Loucy (cell line): ENCODE results near the gene ZNF689.

Source experiments
- H2AFZ ChIP-seq: fragments of 200-600 bp; sonication (generic); 2 replicates; pipeline ENCODE4 v1.6.0; 2016; ENCODE audit warnings: antibody characterized with exemption, mild to moderate bottlenecking, low read length, moderate library complexity
- H3F3A ChIP-seq: fragments of 200-600 bp; 2 replicates; pipeline ENCODE4 v1.6.0; 2016; ENCODE audit warnings: antibody characterized with exemption, low read depth, mild to moderate bottlenecking
- H3K27me3 ChIP-seq: fragments of 200-600 bp; sonication (generic); 2 replicates; pipeline ENCODE4 v1.6.1; 2014; ENCODE audit warnings: low read length, mild to moderate bottlenecking; ENCODE audit not compliant: insufficient read depth, poor library complexity, severe bottlenecking
- H3K36me3 ChIP-seq: fragments of 200-600 bp; sonication (generic); 2 replicates; pipeline ENCODE4 v1.6.1; 2016; ENCODE audit warnings: low read length; ENCODE audit not compliant: insufficient read depth
- H3K4me1 ChIP-seq: fragments of 200-600 bp; sonication (generic); 2 replicates; pipeline ENCODE4 v1.5.1; 2014; ENCODE audit warnings: low read length, mild to moderate bottlenecking; ENCODE audit not compliant: insufficient read depth, poor library complexity, severe bottlenecking
- H3K4me2 ChIP-seq: fragments of 200-600 bp; sonication (generic); 2 replicates; pipeline ENCODE4 v1.6.0; 2014; ENCODE audit warnings: antibody characterized with exemption, low read length, low read depth, mild to moderate bottlenecking; ENCODE audit not compliant: poor library complexity, severe bottlenecking
- H3K4me3 ChIP-seq: fragments of 200-600 bp; sonication (generic); 2 replicates; pipeline ENCODE4 v1.5.1; 2014; ENCODE audit warnings: low read length, mild to moderate bottlenecking, mixed read lengths; ENCODE audit not compliant: poor library complexity, severe bottlenecking
- H3K79me2 ChIP-seq: fragments of 200-600 bp; sonication (generic); 2 replicates; pipeline ENCODE4 v1.6.1; 2014; ENCODE audit warnings: low read length; ENCODE audit not compliant: insufficient read depth
- H3K9ac ChIP-seq: fragments of 200-600 bp; sonication (generic); 2 replicates; pipeline ENCODE4 v1.6.0; 2014; ENCODE audit warnings: mild to moderate bottlenecking, low read depth, low read length, moderate library complexity; ENCODE audit not compliant: poor library complexity, severe bottlenecking
- H3K9me2 ChIP-seq: fragments of 200-600 bp; sonication (generic); replicated peaks from 2 replicates; pipeline ENCODE4 v1.6.1; 2016; ENCODE audit warnings: low read depth, low read length, mixed read lengths
- H3K9me3 ChIP-seq: fragments of 200-600 bp; sonication (generic); 2 replicates; pipeline ENCODE4 v1.6.1; 2014; ENCODE audit warnings: mild to moderate bottlenecking, antibody characterized with exemption, low read length, low read depth; ENCODE audit not compliant: insufficient read depth
- H4K20me1 ChIP-seq: fragments of 200-600 bp; sonication (generic); 2 replicates; pipeline ENCODE4 v1.6.0; 2014; ENCODE audit warnings: antibody characterized with exemption, low read length, mild to moderate bottlenecking; ENCODE audit not compliant: insufficient read depth, poor library complexity, severe bottlenecking
- CTCF ChIP-seq: fragments of 200-600 bp; sonication (generic); conservative IDR thresholded peaks from 2 replicates; pipeline ENCODE4 v1.5.1; 2014; ENCODE audit warnings: mild to moderate bottlenecking, antibody characterized with exemption, low read length
- EZH2phosphoT487 ChIP-seq: fragments of 200-600 bp; IDR thresholded peaks from 2 replicates; pipeline ENCODE4 v1.6.1; 2018; ENCODE audit warnings: antibody characterized with exemption, mild to moderate bottlenecking, moderate library complexity, borderline replicate concordance

ZNF689 gene

GRCh38 chr16:30582611-30583340, 27.4 kb downstream of the ZNF689 start:
- Histone ChIP-seq H3K4me3 (no peak overlapping the region), H3K9me2 (no peaks in the 10 kb centered on the region), H3K4me1 (peaks cover 28% of the 10 kb centered on the region), H2AFZ (no peak overlapping the region), H3K79me2 (peaks cover 66% of the 10 kb centered on the region), H3K4me2 (peak overlapping the region; percentile 42), H4K20me1 (peaks cover 4% of the 10 kb centered on the region), H3K27me3 (peaks cover 3% of the 10 kb centered on the region), H3K9ac (no peak overlapping the region), H3K36me3 (no peaks in the 10 kb centered on the region), H3F3A (no peaks in the 10 kb centered on the region), H3K9me3 (no peaks in the 10 kb centered on the region)
- TF ChIP-seq CTCF (no peak), EZH2phosphoT487 (no peak)

GRCh38 chr16:30581457-30581856, 28.7 kb downstream of the ZNF689 start:
- no peak overlapping the region for H3K9ac ChIP-seq
- H3K36me3 ChIP-seq, result no peaks in the 10 kb centered on the region
- peaks cover 4% of the 10 kb centered on the region for H4K20me1 ChIP-seq
- no peaks in the 10 kb centered on the region for H3K9me2 ChIP-seq
- peaks cover 3% of the 10 kb centered on the region for H3K27me3 ChIP-seq
- peaks cover 21% of the 10 kb centered on the region for H3K4me1 ChIP-seq
- H2AFZ ChIP-seq, result no peak overlapping the region
- peak overlapping the region; percentile 42 for H3K4me2 ChIP-seq
- H3K79me2 ChIP-seq, result peaks cover 53% of the 10 kb centered on the region
- H3K4me3 ChIP-seq, result no peak overlapping the region
- no peaks in the 10 kb centered on the region for H3F3A ChIP-seq
- no peaks in the 10 kb centered on the region for H3K9me3 ChIP-seq
- no peak for TF ChIP-seq CTCF

- no peaks in the 10 kb centered on the region for H4K20me1 ChIP-seq
- H3K4me1 ChIP-seq, result peaks cover 23% of the 10 kb centered on the region
- no peaks in the 10 kb centered on the region for H3F3A ChIP-seq
- TF ChIP-seq CTCF (no peak), EZH2phosphoT487 (no peak)
- H2AFZ ChIP-seq, result no peak overlapping the region
- peaks cover 21% of the 10 kb centered on the region for H3K79me2 ChIP-seq
- no peaks in the 10 kb centered on the region for H3K9me2 ChIP-seq
- H3K4me3 ChIP-seq, result no peak overlapping the region
- no peak overlapping the region for H3K9ac ChIP-seq
- no peaks in the 10 kb centered on the region for H3K27me3 ChIP-seq
- peak overlapping the region; percentile 29 for H3K4me2 ChIP-seq
- H3K9me3 ChIP-seq, result no peaks in the 10 kb centered on the region
- H3K36me3 ChIP-seq, result no peaks in the 10 kb centered on the region
Measured at GRCh38 chr16:30574678-30575077, 35.5 kb downstream of the ZNF689 start.
